Neutrophil (primary cell): ENCODE measurements around the gene ZNF587B.
"Not testable (repeated sequence)": the region's sequence is repeated elsewhere in the genome, so short reads cannot be mapped to it uniquely, and the experiment has no call there.

Source experiments
- H3K27ac ChIP-seq: fragments of 200-600 bp; sonication (generic); 2 replicates; pipeline ENCODE4 v1.5.1; 2016; ENCODE audit warnings: mild to moderate bottlenecking, moderate library complexity
- H3K27me3 ChIP-seq: fragments of 200-600 bp; sonication (generic); 2 replicates; pipeline ENCODE4 v1.6.0; 2016; ENCODE audit warnings: mild to moderate bottlenecking
- H3K36me3 ChIP-seq: fragments of 200-600 bp; sonication (generic); 2 replicates; pipeline ENCODE4 v1.5.1; 2017
- H3K4me1 ChIP-seq, 2 experiments: fragments of 200-600 bp in 1 of 2; sonication (generic) in 1 of 2; 1 replicate in 1 of 2; 2 replicates in 1 of 2; pipeline versions ENCODE4 v1.5.1 to v1.6.1; 2013 to 2016; ENCODE audit warnings: low read depth in 1 of 2, low read length in 1 of 2, mild to moderate bottlenecking in 1 of 2, moderate library complexity in 1 of 2; ENCODE audit not compliant: control insufficient read depth in 1 of 2, insufficient read depth in 1 of 2
- H3K4me3 ChIP-seq, 2 experiments: fragments of 200-600 bp in 1 of 2; sonication (generic) in 1 of 2; 1 replicate in 1 of 2; 2 replicates in 1 of 2; pipeline ENCODE4 v1.5.1; 2013 to 2016; ENCODE audit warnings: low read depth in 1 of 2, low read length in 1 of 2, mild to moderate bottlenecking in 1 of 2, moderate library complexity in 1 of 2
- H3K9me3 ChIP-seq: fragments of 200-600 bp; sonication (generic); 2 replicates; pipeline ENCODE4 v1.5.1; 2016
- TF ChIP-seq, protein P1 (sequence below): fragments of 200-600 bp; sonication (generic); IDR thresholded peaks from 2 replicates; pipeline ENCODE4 v1.5.1; 2016; ENCODE audit warnings: antibody characterized with exemption

ZNF587B gene

DNA sequence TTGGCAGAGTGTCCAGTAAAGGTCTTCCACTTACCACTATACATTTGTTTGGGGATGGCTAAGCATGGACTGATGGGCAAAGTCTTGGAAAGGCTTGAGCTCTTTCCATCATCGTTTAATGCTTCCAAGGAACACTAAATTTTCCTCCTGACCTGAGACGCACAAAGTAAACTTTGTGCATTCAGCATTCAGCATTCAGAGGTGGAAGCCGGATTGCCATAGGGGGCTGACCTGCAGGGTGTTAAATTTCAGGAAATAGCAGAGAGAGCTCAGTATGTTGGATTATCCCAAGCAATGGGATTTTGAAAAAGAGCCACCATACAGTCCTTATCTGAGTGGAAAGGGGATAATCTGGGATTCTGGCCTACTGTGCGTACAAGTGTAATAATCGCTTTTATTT is 29.4 kb upstream of the ZNF587B start:
- H3K27me3 ChIP-seq, result no peaks in the 10 kb centered on the region
- peaks cover 86 to 89% of the 10 kb centered on the region in 2 experiments for H3K4me1 ChIP-seq
- no peak overlapping the region for H3K4me3 ChIP-seq
- no peaks in the 10 kb centered on the region for H3K9me3 ChIP-seq
- peaks cover 7% of the 10 kb centered on the region for H3K36me3 ChIP-seq
- TF ChIP-seq, protein P1, sequence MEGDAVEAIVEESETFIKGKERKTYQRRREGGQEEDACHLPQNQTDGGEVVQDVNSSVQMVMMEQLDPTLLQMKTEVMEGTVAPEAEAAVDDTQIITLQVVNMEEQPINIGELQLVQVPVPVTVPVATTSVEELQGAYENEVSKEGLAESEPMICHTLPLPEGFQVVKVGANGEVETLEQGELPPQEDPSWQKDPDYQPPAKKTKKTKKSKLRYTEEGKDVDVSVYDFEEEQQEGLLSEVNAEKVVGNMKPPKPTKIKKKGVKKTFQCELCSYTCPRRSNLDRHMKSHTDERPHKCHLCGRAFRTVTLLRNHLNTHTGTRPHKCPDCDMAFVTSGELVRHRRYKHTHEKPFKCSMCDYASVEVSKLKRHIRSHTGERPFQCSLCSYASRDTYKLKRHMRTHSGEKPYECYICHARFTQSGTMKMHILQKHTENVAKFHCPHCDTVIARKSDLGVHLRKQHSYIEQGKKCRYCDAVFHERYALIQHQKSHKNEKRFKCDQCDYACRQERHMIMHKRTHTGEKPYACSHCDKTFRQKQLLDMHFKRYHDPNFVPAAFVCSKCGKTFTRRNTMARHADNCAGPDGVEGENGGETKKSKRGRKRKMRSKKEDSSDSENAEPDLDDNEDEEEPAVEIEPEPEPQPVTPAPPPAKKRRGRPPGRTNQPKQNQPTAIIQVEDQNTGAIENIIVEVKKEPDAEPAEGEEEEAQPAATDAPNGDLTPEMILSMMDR, result no peak
- H3K27ac ChIP-seq, result peak overlapping the region; percentile 97

DNA sequence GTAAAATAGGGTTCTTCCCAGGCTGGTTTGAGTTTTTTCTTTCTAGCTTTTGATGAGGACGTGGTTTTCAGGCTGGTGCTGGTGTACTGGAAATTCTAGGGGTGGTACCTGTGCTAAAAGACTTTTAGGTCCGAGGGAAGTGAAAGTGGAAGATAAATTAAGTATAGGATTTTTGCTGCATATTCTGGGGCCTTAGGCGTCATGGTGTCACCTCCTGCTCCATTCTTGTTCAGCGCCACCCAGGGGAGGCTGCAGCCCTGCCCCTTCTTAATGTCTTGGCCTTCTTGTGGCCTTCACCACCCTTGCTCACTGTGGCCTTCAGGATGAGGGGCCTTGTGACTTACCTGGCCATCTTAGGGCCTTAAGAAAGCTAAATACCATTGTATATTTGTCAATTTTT is 27.8 kb upstream of the ZNF587B start:
- TF ChIP-seq, protein P1, result no peak
- Histone ChIP-seq H3K36me3 (peaks cover 2% of the 10 kb centered on the region), H3K4me3 (no peak overlapping the region), H3K9me3 (no peaks in the 10 kb centered on the region), H3K27me3 (no peaks in the 10 kb centered on the region), H3K27ac (peak overlapping the region; percentile 97), H3K4me1 (peaks cover 88 to 90% of the 10 kb centered on the region in 2 experiments)

DNA sequence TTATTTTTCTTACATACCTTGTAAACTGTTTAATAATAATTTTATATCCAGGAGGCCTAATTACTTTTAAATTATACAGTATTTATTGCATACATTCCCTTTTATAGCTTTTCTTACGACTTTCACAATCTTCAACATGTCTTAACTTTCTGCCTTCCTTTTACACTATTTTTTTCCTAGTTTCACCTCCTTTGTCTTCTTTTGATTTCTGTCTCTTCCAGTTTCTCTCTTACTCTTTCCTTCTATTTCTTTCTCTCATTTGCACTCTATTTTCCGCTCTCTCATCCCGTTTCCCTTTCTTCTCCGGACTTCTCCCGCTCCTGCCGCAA is 26.9 kb upstream of the ZNF587B start:
- H3K4me1 ChIP-seq, result peaks cover 82 to 86% of the 10 kb centered on the region in 2 experiments
- no peaks in the 10 kb centered on the region for H3K27me3 ChIP-seq
- H3K36me3 ChIP-seq, result peaks cover 12% of the 10 kb centered on the region
- H3K4me3 ChIP-seq, result peak overlapping the region; percentile 65 to 70
- TF ChIP-seq, protein P1, result no peak
- peak overlapping the region; percentile 89 for H3K27ac ChIP-seq
- H3K9me3 ChIP-seq, result no peaks in the 10 kb centered on the region

DNA sequence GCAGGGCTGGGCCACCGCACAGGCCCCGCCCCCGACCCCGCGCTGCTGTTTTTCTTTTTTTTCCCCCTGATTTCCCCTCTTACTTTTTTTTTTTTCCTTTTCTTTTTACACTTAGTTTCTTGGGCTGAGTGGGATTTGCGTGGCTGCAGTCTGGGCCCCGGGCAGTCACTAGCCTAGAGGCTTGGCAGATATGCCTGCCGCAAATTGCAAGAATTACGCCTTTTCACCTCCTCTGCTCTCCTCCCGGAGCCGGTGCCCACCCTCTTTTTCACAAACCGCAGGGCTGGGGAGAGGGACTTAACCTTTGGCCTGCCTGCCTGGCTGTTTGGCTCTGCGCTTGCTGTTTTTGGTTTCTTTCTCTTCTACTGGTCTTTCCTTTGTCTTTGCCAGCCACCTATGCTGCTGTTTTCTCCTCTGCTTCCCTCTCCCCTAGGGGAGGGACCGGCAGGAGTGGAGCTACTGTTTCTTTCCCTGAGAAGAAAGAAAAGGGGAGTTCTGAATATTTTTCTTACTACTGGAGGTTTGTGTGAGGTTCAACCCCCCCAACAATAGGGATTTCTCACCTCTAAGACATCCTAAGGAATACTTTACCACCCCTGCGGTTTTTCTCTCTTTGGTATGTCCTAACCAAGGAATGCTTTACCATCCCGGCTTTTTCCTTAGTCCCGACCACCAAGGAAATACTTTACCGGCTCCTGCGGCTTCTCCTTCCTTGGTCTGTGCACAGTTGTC is 26.3 kb upstream of the ZNF587B start:
- peaks cover 16% of the 10 kb centered on the region for H3K36me3 ChIP-seq
- TF ChIP-seq, protein P1, result no peak
- H3K27me3 ChIP-seq, result no peaks in the 10 kb centered on the region
- H3K9me3 ChIP-seq, result no peaks in the 10 kb centered on the region
- peak overlapping the region; percentile 89 for H3K27ac ChIP-seq
- H3K4me1 ChIP-seq, result peaks cover 77 to 81% of the 10 kb centered on the region in 2 experiments
- H3K4me3 ChIP-seq, result peak overlapping the region; percentile 65 to 70

DNA sequence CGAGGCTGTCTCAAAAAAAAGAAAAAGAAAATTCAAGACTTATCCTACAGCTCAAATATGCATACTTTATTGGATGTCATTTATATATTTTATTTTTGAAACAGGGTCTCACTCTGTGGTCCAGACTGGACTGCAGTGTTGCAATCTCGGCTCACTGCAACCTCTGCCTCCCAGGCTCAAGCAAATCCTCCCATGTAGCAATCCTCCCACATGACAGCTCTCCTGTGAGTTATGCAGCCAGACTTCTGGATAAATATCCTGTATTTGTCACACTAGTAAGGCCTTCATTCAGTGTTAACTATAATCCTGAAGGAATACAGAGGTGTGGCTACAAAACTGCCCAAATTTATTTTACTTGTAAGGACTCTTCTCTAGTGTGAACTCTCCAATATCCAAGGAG is 22.6 kb upstream of the ZNF587B start:
- Histone ChIP-seq H3K36me3 (peaks cover 40% of the 10 kb centered on the region), H3K27ac (peak overlapping the region; percentile 46), H3K9me3 (no peaks in the 10 kb centered on the region), H3K27me3 (no peaks in the 10 kb centered on the region), H3K4me1 (peaks cover 53 to 63% of the 10 kb centered on the region in 2 experiments), H3K4me3 (no peak overlapping the region)
- TF ChIP-seq, protein P1, result no peak

DNA sequence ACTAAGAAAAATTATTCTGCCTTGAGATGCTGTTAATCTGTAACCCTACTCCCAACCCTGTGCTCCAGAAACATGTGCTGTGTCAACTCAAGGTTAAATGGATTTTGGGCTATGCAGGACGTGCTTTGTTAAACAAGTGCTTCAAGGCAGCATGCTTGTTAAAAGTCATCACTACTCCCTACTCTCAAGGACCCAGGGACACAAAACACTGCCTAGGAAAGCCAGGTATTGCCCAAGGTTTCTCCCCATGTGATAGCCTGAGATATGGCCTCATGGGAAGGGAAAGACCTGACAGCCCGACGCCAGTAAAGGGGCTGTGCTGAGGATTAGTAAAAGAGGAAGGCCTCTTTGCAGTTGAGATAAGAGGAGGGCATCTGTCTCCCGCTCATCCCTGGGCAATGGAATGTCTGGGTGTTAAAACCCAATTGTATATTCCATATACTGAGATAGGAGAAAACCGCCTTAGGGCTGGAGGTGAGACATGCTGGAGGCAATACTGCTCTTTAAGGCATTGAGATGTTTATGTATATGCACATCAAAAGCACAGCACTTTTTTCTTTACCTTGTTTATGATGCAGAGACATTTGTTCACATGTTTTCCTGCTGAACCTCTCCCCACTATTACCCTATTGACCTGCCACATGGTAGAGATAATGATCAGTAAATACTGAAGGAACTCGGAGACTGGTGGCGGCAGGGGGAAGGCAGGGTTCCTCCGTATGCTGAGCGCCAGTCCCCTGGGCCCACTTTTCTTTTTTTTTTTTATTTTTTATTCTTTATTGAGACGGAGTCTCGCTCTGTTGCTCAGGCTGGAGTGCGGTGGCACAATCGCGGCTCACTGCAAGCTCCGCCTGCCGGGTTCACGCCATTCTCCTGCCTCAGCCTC is 19.4 kb upstream of the ZNF587B start:
- H3K4me1 ChIP-seq, result peaks cover 47 to 57% of the 10 kb centered on the region in 2 experiments
- H3K36me3 ChIP-seq, result peaks cover 40% of the 10 kb centered on the region
- H3K27me3 ChIP-seq, H3K9me3 ChIP-seq, H3K4me3 ChIP-seq: not testable (repeated sequence)
- peak overlapping the region; percentile 28 for H3K27ac ChIP-seq
